Measurements from ENCODE around the gene DAAM2. TPM values are rescaled to one million over a fixed set of nuclear protein-coding genes. Genes with fewer than 3 reads are reported as not detected.

The DAAM2 gene
- polyA plus RNA-seq, 12 donors: 23.0 to 51.4 (median 36.9) TPM; not detected in 1

DNA sequence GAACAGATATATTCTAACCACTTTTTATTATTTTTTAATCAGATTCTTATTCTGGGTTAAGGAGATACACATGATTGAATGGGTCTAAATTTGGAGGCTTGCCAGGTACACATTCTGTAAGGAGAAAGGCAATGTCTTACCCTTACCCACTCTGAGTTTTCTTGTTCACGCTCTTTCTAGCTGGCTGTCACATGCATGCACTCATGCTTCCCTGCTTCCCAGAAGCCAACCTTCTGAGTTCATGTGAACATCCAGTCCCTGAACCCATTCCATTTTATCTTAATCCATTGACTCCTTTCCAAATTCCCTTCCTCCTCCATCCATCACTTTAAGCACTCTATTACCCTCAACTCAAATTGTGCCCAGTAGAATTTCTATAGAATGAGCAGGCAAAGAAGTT is 159.5 kb downstream of the DAAM2 start:
- DNase-seq: no peak

GRCh38 chr6:39952167-39952566 is 160.0 kb downstream of the DAAM2 start:
- no peak for DNase-seq

DNA sequence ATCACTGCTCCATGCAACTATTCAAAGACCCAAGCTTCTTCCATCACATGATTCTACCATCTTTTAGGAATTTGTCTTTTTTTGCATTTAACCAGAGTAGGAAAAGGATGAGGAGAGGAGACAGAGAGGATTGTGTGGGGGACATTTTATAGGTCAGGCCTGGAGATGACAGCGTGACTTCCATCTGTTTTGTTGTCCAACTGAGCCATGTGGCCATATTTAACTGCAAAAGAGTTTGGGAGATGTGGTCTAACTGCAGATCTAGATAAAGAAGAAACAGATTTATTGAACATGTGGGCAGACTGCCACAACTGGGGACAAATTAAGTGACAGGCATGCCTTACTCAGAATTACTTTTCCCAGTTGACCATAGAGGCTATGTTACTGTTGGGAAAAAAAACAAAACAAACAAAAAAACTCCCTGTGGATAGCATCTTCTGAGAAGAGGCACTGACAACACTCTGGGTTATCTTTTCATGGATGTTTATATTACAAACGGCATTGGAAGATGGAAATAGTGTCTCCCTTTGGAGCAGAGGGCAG is 161.0 kb downstream of the DAAM2 start:
- no peak for DNase-seq

Other genes starting within 250 kb of the DAAM2 start
- gene KIF6, start 67.0 kb upstream of the DAAM2 start, polyA plus RNA-seq (ENCODE audit: insufficient read length in 12 of 12): 1 to 10 TPM in 10 of 12 donors, not detected in 2; 1.1 to 2.1 (median 1.6) TPM
- gene MOCS1, start 142.1 kb downstream of the DAAM2 start, polyA plus RNA-seq (ENCODE audit: insufficient read length in 12 of 12): 1 to 10 TPM in 11 of 12 donors, not detected in 1; 3.6 to 8.3 (median 5.4) TPM